GM12873 (cell line): ENCODE measurements around the gene CAMTA1.

Source experiments
- TF ChIP-seq, protein P1 (sequence below): IDR thresholded peaks from 2 replicates; pipeline ENCODE4 v1.5.1; 2012; ENCODE audit warnings: low read depth, mild to moderate bottlenecking, moderate library complexity, low read length, control low read depth; ENCODE audit not compliant: insufficient read depth; ENCODE audit errors: missing control alignments

The CAMTA1 gene

DNA sequence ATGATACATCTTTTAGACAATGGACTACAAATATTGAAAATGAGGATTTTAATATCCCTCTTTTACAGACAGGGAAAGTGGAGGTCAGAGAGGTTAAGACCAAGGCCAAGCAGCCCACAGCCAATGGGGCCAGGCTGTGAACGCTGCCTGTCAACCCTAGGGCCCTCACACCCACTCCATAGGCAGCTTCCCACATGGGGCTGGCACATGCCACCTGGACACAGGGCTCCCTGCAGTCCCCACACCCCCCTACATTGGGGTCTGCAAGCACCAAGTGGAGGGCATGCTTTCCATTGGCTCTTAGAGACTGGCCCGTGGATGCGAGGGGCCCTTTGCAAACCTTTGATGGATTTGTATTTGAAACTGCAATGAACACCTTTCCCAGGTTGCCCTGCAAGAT, 637.3 kb downstream of the CAMTA1 start:
- TF ChIP-seq, protein P1, sequence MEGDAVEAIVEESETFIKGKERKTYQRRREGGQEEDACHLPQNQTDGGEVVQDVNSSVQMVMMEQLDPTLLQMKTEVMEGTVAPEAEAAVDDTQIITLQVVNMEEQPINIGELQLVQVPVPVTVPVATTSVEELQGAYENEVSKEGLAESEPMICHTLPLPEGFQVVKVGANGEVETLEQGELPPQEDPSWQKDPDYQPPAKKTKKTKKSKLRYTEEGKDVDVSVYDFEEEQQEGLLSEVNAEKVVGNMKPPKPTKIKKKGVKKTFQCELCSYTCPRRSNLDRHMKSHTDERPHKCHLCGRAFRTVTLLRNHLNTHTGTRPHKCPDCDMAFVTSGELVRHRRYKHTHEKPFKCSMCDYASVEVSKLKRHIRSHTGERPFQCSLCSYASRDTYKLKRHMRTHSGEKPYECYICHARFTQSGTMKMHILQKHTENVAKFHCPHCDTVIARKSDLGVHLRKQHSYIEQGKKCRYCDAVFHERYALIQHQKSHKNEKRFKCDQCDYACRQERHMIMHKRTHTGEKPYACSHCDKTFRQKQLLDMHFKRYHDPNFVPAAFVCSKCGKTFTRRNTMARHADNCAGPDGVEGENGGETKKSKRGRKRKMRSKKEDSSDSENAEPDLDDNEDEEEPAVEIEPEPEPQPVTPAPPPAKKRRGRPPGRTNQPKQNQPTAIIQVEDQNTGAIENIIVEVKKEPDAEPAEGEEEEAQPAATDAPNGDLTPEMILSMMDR: no peak

DNA sequence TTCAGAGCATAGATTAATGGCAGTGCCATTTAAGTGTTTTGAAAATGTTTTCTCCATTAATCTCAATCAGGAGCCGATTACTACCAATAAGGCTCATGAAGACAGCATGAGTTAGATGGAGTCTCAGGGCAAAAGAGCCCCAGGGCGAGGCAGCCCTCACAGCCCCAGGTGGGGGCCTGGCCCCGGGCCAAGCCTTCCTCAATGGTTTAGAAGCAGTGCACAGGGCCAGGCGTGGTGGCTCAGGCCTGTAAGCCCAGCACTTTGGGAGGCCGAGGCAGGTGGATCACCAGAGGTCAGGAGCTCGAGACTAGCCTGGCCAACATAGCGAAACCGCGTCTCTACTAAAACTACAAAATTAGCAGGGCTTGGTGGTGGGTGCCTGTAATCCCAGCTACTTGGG, 637.7 kb downstream of the CAMTA1 start:
- TF ChIP-seq, protein P1: no peak

DNA sequence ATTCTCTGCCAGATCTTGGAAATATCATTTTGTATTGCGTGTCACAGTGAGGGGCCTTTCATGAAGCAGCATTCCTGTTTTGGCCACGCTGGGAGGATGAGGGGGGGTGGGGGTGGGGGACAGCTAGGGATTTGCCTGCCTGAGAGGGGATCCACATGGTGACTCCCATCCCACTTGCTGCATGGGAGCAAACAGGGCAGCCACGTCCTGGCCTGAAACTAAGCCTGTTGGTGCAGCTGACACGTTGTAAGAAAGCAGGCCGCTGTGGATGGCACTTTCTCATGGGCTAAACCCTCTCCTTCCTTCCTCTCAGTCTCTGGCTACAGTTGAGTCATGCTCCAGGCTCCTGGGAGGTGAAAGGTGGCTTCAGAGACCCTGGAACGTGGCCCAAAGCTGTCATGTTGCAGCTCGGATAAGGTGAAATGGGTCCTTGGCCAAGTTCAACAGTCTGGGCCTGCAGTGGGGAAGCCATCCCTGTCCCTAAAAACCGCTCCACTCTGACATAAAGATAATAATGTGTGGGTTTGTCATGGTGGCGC, 639.2 kb downstream of the CAMTA1 start:
- TF ChIP-seq, protein P1: no peak

DNA sequence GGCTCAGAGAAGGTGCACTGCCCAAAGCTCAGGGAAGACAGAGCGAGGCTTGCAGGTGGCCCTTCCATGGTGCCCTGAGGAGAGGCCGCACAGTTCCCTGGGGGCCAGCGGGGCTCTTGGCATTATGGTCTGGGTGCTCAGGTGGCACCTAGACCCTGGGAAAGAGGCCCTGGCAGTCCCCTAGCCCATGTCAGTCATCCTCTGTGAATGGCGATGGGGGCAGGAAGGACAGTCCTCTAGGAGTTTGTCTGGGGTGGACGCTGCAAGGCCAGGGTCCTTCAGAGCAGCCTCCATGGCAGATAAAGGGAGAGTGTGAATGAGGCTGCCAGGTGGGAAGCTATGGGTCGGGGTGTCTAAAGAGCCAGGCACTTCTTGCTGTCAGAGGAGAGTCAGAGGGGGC, 640.0 kb downstream of the CAMTA1 start:
- TF ChIP-seq, protein P1: no peak

DNA sequence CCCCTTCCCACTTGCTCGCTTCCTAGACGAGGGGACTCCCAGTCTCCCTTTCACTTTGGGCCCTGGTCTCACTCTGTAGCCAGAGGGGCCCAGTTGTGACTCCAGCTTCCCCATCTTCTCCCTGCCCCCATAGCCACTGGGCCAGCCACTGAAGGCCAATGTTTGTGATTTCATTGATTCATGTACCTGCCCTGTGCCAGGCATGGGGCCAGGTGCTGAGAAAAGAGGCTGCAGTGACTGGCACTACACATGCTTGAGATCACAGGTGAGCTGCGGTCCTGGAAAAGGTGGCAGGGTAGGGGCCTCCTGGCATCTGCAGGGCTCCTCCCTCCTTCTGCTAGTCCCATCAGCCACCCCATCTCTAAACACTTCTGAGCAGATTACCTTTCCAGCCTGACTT, 640.5 kb downstream of the CAMTA1 start:
- TF ChIP-seq, protein P1: no peak

DNA sequence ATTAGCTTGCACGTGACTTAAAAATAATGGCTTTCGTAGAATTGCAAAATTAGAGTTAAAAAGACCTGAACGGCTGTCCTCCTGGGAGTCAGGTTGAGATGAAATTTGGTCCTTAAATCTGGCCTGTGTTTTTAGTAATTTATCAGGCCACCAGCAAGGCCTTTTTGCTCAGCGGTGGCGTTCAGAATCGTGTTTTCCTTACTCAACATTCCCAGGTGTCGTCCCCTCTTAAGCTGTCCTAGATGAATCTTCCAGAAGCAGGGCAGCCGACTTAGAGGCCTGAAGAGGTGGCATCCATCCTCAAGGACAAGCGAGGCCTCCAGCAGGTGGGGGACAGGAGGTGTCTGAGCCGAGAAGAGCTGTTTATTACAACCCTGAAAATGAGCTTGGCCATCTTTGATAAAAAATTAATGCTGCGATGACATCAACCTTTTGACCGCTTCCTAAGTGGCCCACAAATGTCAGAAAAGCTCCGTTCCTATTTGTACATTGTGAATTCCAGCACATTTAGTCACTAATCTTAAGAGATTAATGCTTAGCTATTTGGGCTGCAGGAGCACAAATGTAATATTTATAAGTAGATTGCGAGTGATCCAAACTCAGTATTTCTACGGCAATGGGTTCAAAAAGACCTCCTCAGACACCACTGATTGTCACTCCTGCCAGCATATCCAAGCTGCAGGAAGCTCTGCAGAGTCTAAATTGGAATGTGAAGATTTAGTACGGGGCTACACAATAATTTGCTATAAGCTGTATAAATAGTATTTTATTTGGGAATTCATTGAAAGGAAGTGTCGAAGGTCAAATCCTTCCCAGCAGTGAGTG, 641.7 kb downstream of the CAMTA1 start:
- TF ChIP-seq, protein P1: no peak

DNA sequence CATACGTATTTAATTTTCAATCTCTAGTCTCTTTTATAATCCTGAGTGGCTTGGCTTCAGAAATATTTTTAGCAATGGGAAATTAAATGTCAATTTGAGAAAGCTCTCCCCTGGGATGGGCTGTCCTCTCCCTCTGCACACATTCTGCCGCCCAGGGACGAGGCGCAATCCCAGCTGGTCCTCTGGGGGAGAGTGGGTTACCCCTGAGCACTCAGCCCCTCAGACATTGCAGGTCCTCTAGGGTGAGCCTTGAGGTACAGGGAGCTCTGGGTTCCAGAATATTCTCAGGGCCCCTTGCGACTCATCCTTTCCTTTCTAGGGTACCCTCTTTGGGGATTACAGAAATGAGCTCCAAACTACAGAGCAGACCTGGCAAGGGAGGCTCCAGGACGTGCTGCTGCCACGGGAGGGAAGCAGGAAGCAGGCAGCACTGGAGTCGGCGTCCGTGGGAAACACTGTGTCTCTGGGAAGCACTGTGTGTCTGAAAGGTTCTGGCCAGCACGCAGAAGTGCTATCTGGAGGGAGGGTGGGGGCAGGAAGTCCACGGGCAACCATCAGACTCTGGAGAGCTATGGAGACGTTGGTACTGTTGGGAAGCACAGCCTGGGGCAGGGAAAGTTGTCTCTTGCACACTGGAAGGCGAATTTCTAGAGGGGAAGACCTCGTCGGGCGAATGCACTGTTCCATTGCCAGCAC, 642.5 kb downstream of the CAMTA1 start:
- TF ChIP-seq, protein P1: no peak
